GM12865 (cell line): ENCODE results near the gene NPTN.

Experiments
- DNase-seq: peaks from one replicate; pipeline ENCODE4 v3.0.0; 2010; ENCODE audit warnings: low read depth
- H3K4me3 ChIP-seq: 2 replicates; pipeline ENCODE4 v1.5.1; 2011; ENCODE audit warnings: mild to moderate bottlenecking, low read depth, low read length, control low read depth
- TF ChIP-seq, protein P1 (sequence below): IDR thresholded peaks from 2 replicates; pipeline ENCODE4 v1.5.1; 2011; ENCODE audit warnings: low read length, control low read depth, low read depth, inconsistent platforms; ENCODE audit not compliant: insufficient read depth; ENCODE audit errors: missing control alignments

The NPTN gene

DNA sequence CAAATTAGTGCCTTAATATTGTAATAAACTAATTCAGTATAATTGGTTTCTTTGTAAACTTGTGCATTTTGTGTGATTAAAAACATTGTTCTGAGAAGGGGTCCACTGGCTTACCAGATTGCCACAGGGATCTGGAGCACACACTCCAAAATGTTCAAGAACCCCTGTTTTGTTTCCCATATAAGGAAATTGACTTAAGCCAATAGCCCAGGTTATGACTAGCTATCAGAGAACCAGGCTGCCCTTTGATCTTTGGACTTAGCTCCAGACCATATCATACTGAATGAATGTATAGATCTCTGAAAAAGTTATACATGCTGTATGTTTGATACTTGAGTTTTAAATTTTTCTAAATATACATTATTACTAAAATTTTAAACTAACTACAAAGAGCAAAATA, 91.7 kb downstream of the NPTN start:
- TF ChIP-seq, protein P1, sequence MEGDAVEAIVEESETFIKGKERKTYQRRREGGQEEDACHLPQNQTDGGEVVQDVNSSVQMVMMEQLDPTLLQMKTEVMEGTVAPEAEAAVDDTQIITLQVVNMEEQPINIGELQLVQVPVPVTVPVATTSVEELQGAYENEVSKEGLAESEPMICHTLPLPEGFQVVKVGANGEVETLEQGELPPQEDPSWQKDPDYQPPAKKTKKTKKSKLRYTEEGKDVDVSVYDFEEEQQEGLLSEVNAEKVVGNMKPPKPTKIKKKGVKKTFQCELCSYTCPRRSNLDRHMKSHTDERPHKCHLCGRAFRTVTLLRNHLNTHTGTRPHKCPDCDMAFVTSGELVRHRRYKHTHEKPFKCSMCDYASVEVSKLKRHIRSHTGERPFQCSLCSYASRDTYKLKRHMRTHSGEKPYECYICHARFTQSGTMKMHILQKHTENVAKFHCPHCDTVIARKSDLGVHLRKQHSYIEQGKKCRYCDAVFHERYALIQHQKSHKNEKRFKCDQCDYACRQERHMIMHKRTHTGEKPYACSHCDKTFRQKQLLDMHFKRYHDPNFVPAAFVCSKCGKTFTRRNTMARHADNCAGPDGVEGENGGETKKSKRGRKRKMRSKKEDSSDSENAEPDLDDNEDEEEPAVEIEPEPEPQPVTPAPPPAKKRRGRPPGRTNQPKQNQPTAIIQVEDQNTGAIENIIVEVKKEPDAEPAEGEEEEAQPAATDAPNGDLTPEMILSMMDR, result no peak
- no peak for DNase-seq
- H3K4me3 ChIP-seq, result no peak overlapping the region

DNA sequence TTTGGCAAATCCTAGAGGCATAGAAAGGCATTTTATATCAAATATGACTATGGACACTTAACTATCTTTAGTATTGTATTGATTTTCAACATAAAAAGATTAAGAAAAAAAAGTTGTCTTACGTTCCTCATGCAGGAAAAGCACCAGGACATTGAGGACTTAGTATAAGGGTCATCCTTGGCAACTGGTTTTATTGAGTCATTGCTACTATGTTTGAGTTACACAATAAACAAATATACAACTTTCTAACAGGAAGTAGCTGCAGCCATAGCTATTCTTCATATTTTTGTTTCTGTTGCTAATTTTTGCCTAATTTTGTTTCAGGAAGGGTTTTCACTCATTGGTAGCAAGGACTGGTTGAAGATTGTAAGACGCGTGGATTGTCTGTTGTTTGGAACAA, 93.0 kb downstream of the NPTN start:
- H3K4me3 ChIP-seq, result no peak overlapping the region
- no peak for DNase-seq
- TF ChIP-seq, protein P1, result no peak

DNA sequence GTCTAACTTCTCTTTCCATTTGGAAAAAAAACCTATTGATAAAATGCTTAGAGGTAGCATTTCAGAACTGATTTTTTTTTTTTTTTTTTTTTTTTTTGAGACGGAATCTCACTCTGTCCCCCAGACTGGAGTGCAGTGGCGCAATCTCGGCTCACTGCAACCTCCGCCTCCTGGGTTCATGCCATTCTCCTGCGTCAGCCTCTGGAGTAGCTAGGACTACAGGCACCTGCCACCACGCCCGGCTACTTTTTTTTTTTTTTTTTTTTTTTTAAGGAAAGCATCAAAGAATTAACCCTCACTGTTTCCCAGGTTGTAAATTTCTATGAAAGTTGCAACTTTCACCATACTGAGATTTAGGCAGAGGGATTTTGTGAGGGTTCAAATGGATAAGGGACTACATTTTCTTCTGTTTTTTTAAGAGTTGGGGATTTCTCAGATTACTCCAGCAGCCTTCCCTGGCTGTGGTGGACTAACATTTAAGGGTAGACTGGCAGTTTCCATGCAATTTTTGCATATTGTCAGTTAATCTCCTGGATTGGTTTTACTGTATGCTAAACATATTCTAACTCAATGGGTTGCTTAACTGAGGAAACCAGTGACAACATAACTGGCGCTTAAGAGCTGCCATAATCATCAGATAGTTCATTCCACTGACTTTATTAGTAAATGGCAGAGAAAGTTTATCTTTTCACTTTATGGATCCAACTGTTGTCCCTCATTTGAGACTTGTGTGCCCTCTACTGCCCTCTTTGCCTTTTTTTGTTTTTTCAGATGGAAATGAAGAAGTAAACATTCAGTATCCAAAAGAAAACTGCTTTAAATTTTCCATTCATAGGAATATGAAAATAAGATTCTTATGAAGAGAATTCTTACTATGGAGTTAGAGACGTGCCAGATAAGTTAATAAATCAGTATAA, 93.7 kb downstream of the NPTN start:
- DNase-seq, result no peak
- TF ChIP-seq, protein P1, result no peak
- no peak overlapping the region for H3K4me3 ChIP-seq

DNA sequence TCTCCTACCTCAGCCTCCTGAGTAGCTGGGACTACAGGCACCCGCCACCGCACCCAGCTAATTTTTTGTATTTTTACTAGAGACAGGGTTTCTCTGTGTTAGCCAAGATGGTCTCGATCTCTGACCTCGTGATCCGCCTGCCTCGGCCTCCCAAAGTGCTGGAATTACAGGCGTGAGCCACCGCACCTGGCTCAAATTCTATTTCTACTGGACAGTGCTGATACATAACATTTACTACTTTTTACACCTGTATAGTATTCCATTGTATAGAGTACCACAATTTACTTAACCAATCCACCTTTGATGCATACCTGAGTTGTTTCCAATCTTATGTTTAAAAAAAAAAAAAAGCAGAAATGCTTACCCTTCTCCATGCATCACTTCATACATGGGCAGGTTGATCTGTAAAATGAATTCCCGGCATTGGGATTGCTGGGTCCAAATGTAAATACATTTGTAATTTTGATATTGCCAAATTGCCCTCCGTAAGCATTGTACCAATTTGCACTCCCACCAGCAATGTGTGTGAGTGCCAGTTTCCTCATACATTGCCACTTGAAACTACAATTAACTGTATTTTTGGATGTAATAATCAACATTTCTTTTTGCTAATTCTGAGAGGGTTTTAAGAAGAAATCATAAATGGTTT, 94.5 kb downstream of the NPTN start:
- TF ChIP-seq, protein P1, result no peak
- H3K4me3 ChIP-seq, result no peak overlapping the region
- no peak for DNase-seq

DNA sequence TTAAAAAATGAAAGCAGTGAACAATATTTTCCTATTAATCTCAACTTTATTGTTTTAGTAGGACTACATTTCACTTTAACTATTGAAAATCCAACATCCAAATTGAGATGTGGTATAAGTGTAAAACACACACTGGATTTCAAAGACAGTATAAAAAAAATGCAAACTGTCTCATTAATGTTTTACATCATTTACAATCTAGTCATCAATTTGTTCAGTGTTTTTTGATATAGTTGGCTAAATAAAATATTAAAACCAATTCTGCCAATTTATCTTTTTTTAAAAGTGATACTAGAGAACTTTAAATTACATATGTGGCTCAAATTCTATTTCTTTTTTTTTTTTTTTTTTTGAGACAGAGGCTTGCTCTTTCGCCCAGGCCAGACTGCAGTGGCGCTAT, 95.1 kb downstream of the NPTN start:
- TF ChIP-seq, protein P1, result no peak
- H3K4me3 ChIP-seq, result no peak overlapping the region
- DNase-seq, result no peak

DNA sequence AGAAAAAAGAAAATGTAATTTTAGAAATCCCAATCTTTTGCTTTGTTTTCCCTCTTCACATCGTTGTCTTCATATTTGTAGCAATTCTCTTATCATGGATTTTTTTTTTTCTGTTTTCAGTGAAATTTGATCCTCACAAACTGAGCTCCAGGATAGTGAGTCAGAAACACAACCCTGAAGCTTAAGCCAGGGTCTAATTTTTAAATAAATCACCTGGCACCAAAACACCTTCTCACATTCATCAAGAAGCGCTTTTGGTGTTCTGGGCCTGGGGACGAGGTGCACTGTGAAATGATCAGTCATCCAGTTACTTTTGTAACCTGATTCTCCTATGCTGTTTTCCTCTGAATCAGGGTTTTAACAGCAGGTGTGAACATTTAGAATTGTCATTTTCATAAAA, 102.5 kb downstream of the NPTN start:
- no peak overlapping the region for H3K4me3 ChIP-seq
- TF ChIP-seq, protein P1, result no peak
- DNase-seq, result no peak
